NCI-H446 (cell line): ENCODE results near the gene KISS1R.

Source experiments
- DNase-seq, 2 experiments: peaks; one replicate each; lab custom pipeline; 2025; lab: John Stamatoyannopoulos, UW

KISS1R gene

DNA sequence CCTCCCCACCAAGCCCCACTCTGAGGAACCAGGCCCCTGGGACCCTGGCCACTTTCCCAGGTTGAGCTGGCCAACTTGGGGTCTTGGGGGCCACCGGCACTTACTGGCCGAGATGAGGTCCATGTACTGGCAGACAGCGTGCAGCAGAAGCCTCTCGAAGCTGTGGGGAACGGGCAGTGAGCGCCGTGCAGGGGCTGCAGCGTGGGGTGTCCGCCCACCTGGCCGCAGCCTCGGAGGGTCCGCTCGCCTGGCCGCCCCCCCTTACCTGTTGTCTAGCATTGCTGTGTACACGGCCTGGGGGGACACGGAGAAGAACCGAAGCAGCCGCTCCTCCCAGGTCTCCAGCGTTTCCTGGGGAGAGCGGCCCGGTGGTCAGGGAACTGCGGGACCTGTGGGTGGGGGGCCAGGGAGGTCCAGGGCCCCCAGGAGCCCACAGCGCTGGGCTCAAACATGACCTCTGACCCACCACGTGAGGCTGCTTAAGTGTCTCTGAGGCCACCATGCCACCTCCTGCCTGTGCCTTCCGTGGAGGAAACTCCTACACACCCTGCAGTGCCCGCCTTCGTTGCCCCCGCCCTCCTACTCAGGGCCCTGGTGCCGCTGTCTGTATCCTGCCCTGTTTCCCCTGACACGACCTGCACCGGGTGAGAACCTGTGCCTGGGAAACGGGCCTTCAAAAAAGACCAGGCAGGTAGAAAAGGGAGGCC is 17.6 kb upstream of the KISS1R start:
- no peak for DNase-seq

DNA sequence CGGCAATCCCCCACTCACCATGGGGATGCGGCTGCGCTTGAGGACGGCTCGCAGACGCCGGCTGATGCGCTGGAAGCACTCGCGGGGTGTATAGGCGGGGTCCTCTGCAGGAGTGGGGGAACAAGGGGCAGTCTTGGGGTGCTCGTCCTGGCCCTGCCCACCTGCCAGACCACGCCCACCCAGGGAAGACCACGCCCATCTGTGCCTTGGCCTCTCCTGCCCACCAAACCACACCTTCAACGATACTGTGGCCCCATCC is 17.2 kb upstream of the KISS1R start:
- no peak for DNase-seq

DNA sequence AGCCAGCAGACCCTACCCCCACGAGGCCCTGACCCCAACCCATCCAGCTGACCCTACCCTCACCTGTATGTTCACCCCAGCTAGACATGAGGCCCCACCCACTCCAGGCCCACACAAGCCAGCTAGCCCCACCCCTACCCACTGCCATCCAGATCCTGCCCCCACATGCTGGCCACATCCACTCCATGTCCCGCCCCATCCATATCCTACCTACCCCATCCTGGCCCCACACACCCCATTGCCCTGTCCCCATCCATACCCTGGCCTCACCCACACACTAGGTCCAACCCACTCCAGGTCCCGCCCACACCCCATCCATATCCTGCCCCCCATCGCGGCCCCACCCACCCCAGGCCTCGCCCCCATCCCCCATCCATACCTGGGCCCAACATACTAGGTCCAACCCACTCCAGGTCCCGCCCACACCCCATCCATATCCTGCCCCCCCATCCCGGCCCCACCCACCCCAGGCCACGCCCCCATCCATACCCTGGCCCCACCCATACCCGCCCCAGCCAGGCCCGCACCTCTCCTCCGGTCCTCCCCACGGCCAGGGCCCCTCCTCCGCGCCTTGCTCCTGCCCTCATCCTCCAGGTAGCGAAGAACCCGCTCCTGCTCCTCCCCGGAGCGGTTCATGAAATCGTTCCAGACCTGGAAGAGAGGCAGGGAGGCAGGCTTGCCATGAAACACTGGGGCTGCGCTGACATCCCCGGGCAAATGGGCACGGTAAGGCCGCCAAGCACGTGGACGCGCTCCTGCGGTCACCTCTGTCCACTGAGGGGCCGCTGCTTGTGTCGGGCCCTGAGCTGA is 16.6 kb upstream of the KISS1R start:
- DNase-seq: no peak

DNA sequence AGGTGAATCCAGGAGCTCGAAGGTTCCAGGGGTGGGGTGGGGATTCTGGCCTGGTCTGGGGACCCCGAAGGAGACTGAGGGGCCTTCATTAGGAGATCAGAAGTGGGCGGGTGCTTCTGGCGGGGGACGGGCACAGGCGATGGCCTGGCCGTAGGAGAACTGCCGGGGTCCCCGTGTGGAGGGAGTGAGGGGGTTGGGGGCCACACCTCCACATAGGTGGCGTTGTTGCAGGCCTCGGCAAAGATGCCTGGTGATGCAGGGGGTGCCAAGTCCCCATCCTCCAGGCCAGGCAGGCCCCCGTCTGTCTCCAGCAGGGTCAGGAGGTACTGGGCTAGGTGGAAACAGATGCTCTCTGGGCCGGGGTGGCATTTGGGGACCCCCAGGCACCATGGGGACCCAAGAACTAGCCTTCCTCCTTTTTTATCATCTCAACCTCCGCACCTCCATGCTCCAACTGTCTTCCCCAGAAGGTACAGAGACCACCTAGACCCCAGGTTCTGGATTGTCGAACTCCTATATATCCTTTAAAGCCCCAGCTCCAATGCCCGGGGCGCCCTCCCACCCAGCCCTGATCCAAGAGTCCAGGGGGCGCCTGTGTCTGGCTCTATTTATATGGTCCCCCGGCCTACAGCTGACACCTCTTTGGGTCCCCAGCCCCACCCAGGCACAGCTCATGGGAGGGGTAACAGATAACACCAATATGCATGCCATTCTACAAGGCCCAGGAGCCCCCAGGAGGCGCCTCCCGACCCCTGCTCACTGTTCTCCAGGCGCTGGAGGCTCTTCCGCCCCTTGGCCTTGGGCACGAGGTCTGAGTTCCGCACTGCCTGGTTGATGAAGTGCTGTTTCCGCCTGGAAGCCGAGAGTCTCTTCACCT is 15.7 kb upstream of the KISS1R start:
- DNase-seq: no peak

DNA sequence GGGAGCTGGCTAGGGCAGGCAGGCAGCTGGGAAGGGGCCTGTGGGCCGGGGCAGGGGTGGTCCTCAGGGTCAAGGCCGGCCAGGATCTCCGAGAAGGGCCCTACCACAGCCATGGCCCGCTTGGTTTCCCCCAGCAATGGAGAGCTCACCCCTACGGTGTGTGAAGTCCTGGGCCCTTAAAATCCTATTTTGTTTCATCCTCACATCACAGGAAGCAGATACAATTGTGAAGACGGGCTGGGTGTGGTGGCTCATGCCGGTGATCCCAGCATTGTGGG is 15.1 kb upstream of the KISS1R start:
- no peak for DNase-seq

DNA sequence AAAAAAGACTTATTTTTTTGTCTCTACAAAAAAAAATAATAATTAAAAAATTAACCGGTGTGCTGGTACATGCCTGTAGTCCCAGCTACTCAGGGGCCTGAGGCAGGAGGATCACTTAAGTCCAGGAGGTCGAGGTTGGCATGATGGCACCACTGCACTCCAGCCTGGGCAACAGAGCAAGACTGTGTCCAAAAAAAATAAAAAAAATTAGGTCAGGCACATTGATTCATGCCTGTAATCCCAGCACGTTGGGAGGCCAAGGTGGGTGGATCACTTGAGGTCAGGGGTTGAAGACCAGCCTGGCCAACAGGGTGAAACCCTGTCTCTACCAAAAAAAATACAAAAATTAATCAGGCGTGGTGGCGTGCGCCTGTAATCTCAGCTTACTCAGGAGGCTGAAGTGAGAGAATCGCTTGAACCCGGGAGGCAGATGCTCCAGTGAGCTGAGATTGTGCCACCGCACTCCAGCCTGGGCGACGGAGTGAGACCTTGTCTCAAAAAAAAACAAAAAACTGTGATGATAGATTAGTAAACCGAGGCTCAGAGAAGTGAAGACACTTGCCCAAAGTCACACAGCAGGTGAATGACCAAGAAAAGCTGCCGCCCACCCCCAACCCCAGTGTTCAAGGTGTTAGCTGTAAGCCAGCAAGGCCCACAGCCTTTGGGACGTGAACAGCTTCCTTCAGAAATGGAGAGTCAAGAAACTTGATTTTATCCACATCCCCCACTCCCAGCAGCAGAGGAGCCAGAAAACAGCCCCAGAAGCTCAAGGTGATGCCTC is 14.5 kb upstream of the KISS1R start:
- DNase-seq: no peak

DNA sequence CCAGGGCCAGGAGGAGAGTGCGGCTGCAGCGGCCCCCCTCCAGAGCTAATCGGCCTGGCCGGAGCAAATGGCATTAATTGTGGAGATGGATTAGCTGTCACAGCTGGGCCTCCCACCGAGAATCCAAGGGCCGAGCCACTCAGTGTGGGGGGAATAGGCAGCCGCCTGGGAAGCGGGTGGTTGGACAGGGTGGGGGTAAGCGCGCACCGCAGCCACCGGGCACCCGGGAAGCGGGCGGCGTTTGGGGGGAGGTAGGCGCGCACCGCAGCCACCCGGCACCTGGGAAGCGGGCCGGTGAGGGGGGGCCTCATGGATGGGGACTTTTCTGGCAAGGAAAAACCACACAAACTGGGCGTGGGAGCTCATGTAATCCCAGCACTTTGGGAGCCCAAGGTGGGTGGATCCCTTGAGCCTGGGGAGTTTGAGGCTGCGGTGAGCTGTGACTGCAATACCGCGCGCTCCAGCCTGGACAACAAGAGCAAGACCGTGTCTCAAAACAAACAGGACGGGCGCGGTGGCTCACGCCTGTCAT is 13.8 kb upstream of the KISS1R start:
- no peak for DNase-seq

DNA sequence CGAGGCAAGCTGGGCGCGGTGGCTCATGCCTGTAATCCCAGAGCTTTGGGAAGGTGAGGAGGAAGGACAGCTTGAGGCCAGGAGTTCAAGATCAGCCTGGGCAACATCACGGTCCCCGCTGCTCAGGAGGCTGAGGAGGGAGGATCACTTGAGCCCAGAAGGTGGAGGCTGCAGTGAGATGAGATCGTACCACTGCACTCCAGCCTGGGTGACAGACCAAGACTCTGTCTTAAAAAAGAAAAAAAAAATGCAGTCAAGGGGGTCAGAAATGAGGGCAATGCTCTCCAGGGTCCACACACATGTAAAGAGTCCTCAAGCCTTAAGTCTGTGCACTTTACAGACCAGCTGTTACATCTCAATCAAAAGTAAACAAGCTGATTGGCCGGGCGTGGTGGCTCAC is 12.6 kb upstream of the KISS1R start:
- DNase-seq: no peak

DNA sequence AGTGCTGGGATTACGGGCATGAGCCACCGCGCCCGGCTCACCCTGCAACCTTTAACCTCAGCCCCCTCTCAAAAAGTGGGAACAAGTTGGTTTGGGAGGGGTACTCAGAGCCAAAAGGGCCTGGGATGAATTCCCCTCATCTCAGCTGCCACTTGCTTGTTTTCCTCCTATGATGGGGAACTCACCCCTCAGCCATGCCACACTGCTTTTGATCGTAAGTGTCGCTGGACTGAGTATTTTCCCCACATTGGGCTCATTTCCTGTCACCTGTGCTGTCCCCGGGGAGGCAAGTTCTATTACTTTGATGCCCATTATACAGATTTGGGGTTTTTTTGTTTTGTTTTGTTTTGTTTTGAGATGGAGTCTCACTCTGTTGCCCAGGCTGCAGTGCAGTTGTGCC is 10.7 kb upstream of the KISS1R start:
- DNase-seq: no peak

DNA sequence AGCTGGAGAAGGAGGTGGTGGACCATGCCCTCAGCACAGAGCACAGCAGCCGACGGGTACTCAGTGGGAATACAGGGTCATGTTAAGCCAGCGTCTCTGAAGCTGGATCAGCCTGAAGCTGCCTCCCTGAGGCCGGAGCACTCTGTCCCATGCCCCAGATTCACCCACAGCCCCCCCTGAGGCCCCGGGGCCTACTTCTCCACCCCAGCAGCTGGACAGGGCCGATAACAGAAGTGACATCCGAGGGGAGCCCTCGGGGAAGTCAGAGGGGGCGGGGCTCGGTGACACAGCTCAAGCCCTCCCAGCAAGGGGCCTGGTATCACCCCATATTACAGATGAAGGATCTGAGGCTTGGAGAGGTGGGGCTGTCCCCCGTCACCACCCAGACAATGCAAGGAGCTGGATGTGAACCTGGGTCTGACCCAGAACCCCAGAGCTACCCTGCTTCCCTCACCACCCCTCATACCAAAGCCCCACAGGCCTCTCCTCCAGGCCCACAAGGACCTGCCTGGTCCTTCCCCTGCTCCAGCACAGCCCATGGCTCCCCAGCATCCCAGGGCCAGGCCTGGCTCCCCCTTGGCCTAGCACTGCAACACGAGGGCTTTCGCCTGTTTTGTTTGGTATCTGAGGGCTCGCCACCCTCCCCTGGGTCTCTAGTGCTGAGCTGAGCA is 9.8 kb upstream of the KISS1R start:
- no peak for DNase-seq

DNA sequence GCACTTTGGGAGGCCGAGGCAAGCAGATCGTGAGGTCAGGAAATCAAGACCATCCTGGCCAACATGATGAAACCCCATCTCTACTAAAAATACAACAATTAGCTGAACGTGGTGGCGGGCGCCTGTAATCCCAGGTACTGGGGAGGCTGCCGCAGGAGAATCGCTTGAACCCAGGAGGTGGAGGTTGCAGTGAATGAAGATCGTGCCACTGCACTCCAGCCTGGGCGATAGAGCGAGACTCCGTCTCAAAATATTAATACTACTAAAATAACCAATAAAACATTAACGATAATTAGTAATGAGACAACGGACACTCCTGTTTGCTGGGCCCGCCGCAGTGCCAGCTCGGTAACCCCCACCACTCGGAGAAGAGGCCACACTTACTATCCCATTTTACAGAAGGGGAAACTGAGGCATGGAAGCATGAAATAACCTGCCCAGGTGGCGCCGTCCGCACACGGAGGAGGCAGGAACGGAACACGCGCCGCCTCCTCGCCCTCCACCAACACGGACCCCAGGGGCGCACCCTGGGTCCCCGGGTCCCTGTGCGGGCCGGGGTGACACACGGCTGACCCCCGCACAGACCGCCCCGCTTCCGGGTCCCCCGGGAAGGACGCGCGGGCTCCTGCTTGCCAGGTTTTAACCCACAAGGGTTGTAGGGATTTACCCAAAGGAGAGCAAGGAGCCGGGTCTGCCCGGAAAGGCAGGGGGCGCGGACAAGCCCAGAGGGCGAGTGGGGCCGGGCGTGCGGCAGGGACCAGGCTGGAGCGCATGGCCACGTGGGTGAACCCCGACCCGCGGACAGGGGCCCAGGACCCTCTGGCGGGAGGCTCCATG is 5.7 kb upstream of the KISS1R start:
- no peak for DNase-seq

DNA sequence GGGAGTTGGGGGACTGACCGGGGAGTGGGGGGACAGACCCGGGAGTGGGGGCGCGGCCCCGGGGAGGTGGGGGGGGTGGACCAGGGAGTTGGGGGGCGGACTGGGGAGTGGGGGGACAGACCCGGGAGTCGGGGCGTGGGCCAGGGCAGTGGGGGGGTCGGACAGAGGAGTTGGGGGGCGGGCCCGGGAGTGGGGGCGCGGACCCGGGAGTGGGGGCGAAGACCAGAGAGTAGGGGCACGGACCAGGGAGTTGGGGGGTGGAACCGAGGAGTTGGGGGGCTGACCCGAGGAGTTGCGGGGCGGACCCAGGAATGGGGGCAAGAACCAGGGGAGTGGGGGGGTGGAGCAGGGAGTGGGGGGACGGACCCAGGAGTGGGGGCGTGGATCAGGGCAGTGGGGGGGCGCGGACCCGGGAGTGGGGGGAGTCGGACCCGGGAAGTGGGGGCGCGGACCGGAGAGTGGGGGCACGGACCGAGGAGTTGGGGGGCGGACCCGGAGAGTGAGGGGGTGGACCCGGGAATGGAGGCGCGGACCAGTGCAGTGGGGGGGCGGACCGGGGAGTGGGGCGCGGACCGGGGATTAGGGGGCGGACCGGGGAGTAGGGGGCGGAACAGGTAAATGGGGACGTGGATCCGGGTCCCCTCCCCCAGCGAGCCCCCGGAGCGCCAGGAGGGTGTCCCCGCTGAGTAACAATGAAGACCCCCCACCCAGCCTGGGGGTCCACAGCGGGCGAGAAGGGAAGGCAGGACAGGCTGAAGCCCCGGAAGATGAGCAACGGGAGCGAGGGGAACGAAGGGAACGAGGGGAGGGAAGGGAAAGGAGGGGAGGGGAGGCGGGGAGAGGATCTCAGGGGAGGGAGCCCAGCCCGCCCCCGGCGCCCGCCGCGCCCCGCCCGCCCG is 4.7 kb upstream of the KISS1R start:
- DNase-seq: no peak

DNA sequence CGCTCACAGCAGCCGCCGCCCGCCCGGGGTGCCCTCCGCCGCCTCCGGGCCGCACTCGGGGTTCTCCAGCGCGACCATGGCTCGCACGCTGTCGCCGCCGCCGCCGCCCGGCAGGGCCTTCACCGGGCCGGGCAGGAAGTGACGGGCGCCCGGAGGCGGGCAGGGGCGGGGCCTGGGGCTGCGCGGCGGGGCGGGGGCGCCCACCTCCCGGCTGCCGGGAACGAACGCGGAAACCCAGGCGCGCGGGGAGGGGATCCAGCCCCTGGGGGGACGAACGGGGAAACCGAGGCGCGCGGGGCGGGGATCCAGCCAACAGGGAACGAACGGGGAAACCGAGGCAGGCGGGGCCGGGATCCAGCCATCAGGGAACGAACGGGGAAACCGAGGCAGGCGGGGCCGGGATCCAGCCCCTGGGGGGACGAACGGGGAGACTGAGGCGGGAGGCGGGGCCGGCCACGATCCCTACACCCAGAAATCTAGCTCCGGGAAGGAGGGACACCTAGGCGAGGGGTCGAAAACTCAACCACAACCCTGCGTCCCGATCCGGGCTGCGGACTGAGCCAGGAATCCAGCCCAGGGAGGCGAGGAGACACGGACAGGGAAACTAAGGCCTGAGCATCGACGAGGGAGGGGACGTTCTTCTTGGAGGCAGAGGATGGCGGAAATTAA is 3.9 kb upstream of the KISS1R start, which contains the start of gene R3HDM4:
R3HDM4 (minus strand) TSS at position 140 of the 669 bp plus-strand sequence; CDS start at position 78, 62 bp downstream.
- DNase-seq: peak in 1 of 2 experiments; percentile 61

DNA sequence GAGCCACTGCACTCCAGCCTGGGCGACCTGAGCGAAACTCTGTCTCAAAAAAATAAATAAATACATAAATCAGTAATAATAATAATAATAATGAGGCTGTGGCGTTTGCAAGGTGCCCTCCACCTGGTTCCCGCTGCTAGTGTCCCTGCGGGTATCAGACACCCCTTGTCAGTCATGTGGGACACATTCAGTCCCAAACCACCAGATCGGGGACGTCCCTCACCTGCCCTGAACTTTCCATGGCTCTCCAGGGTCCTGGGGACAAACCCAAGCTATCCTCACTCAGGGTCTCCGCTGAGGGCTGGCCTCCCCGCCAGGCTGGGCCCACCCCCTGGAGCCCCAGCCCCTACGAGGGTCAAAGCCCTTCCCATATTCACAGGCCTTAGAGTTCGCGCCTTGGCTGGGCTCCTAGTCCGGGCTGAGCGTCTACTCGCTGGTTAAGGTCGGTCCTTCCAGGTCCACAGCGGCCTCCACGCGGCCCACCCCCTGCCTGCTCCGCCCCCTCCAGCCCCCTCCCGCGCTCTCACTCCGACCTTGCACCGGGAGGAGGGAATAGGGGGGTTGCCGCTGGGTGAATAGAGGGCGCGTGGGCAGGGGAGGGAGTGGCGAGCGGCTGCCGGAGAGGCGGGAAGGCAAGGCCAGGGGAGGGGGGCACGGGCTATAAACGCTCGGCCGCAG is 349 bp upstream of the KISS1R start:
- no peak for DNase-seq

DNA sequence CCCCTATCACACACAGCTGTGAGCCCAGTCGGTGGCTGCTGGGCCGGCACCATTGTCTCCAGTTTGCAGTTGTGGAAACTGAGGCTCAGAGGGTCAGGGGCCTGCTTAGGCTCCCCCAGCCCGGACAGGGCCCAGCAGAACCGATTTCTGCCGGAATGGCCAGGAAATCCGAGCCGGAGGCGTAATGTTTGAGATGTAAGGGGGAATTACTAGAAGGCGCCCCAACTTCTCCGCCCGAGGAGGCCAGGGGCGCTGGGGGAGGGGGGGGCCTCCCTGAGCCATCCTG is 962 bp downstream of the KISS1R start:
- DNase-seq: no peak

DNA sequence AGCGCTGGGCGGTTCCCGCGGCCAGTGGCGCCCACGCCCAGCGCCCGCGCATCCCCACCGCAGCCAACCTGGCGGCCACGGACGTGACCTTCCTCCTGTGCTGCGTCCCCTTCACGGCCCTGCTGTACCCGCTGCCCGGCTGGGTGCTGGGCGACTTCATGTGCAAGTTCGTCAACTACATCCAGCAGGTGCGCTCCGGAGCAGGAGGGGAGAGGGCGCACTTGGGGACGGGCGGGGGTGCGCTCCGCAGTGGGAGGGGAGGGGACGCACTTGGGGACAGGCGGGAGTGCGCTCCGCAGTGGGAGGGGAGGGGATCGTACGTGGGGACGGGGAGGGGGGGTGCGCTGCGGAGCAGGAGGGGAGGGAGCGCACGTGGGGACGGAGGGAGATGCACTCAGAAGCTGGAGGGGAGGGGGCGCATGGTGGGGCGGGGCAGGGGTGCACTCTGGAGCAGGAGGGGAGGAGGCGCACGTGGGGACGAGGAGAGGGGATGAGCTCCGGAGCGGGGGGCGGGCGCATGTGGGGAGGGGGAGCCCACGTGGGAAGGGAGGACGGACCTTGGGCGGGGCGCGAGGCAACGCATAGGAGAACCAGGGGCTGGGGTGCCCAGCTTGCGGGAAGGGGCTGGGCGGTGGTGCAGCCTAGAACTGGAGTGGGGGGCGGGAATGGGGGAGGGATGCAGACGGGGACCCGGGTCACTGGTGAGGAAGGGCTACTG is 1.5 kb downstream of the KISS1R start:
- no peak for DNase-seq

DNA sequence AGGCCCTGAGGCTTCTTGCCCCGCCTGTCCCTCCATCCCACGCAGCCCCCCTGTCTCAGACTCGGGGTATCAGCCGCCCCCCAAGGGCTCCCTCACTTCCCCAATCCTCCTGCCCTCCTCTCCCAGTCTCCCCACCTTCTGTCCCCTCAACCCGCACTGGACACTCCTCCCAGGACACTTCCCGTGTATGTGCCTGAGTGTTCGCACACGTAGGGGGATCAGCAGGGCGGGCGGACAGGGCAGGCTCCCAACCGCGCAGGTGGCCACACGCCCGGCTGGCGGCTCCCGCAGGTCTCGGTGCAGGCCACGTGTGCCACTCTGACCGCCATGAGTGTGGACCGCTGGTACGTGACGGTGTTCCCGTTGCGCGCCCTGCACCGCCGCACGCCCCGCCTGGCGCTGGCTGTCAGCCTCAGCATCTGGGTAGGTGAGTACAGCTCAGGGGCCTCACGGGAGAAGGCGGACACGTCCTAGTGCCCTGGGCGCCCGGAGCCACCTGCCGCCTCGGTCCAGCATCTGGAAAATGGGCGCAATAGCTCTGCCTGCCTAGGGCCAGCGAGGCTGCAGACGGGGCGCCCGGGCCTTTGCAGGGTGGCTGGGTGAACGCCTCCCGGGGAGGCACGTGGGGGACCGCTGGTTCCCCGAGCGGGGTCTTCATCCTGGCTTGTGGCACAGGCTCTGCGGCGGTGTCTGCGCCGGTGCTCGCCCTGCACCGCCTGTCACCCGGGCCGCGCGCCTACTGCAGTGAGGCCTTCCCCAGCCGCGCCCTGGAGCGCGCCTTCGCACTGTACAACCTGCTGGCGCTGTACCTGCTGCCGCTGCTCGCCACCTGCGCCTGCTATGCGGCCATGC is 2.3 kb downstream of the KISS1R start:
- DNase-seq: no peak
